ENCODE measurements around the gene HRG. TPM values are rescaled to one million over a fixed set of nuclear protein-coding genes. Genes with fewer than 3 reads are reported as not detected.
"Not testable (repeated sequence)": the region's sequence is repeated elsewhere in the genome, so short reads cannot be mapped to it uniquely, and the experiment has no call there.

Gene HRG
- 0.12 TPM for total RNA-seq

DNA sequence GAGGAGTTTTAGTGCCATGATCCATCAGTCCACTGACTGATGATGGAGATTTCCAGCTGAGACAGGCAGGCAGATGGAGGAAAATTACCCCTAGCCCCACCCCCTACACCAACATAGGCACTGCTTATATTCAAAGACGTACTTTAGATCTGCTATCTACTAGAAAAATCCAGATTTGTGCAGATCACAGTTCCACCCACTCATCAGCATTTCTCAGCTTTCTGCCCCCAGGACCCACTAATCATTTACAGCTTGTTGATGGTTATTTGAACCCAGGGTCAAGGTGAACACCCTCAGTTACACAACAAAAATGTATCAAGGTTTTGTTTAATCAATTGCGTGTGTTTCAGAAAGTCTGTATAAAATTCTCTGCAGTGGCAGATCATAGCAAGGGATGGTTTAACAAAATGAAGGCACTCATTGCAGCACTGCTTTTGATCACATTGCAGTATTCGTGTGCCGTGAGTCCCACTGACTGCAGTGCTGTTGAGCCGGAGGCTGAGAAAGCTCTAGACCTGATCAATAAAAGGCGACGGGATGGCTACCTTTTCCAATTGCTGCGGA lies at the start of gene HRG:
TSS of gene HRG (plus strand) at position 390 of the 564 bp plus-strand sequence. CDS start at position 408, 18 bp downstream.
- ATAC-seq = no peak

GRCh38 chr3:186616299-186616617 lies 49.6 kb upstream of the HRG start:
- ATAC-seq = no peak

GRCh38 chr3:186617036-186617946 lies 48.5 kb upstream of the HRG start:
- peak; percentile 99 for ATAC-seq

DNA sequence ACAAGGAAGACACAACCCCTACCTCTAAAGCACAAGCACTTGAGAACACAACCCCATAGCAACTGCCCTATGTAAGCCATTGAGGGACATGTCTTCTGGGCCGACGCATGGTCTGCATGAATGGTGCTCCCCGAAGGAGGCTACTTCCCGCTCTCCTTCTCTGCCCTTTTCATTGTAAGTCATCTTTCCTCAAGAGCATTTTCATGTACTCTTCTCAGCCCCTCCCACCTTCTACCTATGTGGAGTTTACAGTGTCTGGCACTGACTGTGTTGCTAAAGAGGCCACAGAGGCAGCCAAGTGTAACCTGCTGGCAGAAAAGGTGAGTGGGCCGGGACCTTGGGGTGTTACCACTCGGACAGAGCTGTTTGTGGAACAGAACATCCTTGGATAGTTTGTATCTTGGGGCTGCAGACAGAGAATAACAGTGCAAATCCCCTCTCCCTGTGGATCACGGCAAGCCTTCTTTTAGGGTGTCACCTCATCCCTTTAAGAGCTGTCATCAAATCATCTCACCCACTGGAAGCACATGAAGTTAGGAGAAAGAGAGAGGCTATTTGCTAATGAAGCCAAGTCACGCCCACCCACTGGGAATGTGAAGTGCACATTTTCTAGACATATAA lies 47.4 kb upstream of the HRG start:
- no peak for ATAC-seq

DNA sequence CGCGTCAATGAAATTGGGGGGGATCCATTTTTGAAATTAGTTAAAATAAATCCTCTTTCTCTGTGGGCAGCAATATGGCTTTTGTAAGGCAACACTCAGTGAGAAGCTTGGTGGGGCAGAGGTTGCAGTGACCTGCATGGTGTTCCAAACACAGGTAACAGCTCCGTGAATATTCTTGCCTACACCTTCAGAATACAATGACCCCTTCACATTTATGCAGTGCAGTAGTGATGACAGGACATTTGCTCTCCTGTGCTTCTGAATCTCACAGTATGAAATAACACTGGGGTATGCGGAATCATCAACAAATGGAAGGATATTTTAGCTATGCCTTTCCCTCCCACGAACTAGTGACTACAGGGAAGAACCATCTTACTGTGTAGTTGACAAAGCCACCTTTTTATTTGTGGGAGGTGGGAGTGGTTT lies 46.0 kb upstream of the HRG start:
- no peak for ATAC-seq

DNA sequence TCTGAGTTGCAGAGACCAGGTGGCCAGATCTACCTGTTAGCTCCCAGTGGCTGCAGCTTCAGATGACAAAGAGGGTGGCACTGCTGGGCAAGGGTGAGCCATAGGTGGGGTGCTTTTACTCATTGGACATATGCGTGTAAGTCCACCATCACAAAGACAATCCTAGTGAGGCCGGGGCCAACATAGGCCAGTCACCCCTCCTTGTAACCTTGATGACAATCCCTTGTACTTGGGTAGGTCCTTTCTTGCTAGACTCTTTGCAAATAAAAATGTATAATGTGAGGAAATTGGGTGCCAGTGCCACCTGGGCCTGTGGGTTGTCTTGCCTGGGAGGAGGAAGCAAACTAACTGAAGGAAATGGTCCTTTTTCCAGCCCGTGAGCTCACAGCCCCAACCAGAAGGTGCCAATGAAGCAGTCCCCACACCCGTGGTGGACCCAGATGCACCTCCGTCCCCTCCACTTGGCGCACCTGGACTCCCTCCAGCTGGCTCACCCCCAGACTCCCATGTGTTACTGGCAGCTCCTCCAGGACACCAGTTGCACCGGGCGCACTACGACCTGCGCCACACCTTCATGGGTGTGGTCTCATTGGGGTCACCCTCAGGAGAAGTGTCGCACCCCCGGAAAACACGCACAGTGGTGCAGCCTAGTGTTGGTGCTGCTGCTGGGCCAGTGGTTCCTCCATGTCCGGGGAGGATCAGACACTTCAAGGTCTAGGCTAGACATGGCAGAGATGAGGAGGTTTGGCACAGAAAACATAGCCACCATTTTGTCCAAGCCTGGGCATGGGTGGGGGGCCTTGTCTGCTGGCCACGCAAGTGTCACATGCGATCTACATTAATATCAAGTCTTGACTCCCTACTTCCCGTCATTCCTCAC lies 45.4 kb upstream of the HRG start:
- ATAC-seq = no peak

DNA sequence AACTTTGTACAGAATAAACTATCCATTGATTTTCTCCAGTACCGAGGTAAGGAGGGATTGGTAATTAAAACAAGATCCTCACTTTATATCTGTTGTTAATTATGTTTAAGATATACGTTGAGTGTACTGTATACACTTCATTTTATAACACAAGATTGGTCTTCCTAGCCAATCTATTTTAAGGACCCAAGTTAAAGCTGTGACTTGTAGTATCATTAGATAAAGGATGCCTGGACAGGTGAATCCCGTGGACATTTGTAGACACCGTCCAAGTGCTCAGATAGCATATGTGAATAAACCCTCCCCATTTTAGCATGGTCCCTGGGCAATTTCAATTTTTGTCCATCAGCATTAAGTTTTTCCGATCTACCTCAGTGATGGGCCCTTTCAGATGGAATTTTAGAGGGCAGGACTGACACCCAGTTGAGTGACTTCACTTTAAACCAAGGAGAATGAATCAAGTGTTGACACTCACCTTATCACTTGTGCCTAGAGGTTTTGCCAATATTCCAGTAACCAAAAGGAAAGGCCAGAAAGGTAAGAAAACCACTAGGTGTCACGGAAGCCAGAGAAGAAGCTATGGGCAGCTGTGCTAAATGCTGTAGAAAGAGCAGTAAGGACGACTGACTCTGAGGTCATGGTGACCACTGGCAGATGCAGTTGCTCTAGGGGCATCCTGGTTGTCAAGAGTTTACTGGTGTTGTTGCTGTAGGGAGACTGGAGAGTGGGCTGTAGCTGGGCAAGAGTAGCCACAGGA lies 43.7 kb upstream of the HRG start:
- no peak for ATAC-seq

- no peak for ATAC-seq
Observed at GRCh38 chr3:186622651-186623310, 43.0 kb upstream of the HRG start.

DNA sequence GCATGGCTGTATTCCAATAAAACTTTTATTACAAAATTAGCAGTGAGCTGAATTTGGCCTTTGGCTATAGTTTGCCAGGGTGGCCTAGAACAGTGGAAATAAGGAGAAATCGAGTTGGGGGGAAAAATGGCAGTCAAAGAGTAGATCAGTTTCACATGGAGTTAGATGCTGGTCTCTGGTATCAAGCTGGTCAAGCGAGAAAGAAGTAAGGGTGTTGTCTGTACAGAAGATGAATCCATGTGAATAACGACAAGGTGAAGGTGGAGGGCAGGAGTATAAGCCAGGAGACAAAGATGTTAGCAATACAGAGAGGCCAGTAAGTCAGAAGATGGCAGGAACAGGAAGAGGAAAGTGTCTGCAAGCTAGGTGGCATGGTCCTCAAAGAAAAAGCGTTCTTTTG lies 41.2 kb upstream of the HRG start:
- ATAC-seq = no peak

DNA sequence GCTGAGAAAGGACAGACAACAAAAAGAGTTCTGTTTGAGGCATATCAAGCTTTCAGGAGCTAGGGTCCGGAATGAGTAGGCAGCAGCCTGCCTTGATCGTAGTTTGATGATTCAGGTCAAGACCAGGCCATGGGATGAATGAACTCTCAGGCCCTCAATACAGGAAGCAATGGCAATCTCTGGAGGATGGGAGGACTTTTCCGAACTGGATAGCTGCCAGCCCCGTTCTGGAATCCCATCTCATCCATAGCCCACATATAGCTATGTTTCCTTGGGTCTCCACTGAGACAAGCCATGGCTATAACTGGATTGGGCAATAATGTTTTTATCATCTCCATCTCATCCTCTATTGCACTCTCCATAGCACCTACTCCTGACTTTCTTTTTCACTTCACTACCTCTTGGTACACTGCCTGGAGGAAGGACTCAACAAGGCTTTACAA lies 40.2 kb upstream of the HRG start:
- no peak for ATAC-seq

DNA sequence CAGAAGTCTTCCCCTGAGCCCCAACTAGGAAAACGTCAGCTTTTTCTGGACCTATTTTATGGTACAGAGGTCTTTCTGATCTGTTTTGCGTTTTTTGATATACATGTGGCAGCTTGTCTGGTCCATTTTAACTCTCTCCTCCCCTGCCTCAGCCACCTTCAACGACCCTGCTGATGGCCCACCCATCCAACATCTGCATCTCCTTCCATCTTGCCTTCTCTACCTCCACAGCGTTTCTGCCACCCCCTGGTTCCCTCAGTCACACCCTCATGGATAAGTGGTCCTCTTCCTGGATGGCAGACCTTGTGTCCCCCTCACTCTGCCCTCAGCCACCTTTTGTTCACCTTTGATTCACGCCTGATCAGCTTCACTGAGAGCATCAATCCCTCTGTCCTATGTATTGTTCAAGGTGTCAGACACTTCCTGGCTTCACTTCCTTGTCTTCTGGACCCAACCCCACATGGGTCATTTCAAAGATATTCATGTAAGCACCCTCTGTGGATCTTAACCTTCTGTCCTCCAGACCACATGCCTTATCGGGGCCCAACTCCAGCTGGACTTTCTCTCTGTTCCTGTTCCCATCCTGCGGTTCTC lies 39.5 kb upstream of the HRG start:
- ATAC-seq = peak; percentile 75

DNA sequence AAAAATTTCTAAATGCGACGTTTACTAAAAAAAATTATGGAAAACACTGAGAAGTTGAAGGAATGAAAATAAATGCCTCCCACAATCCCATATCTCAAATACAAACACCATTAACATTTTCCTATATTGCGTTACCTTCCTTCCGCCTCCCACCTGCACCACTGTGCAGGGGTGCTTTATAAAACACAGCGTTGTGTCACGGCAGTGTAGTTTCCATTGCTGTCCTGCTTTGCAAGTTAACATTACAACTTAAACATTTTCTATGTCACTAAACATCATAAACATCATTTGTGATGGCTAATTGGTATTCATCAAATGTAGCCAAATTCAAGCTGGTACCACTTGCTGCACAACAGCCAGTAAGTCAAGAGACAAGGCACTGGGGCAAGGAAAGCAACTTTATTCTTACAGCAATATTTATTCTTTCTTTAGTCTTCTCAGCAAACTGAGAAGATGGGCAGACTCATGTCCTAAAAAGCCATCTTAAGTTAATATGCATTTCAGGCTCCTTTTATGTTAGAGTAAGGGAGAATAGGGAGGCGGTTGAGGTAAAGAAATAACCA lies 37.9 kb upstream of the HRG start:
- no peak for ATAC-seq

DNA sequence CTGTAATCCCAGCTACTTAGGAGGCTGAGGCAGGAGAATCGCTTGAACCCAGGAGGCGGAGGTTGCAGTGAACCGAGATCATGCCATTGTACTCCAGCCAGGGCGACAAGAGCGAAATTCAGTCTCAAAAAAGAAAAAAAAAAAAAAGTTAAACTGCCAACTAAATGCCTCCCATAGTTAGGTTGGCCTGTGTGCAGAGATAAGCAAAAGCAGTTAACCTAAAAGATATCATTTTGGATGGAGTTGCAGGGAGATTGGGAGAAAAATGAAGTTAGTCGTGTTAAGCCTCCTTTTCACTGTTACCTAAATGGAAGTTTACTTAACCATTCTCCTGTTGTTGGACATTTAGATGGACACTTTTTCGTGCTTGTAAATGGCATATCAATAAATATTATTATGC lies 37.1 kb upstream of the HRG start:
- ATAC-seq = no peak

DNA sequence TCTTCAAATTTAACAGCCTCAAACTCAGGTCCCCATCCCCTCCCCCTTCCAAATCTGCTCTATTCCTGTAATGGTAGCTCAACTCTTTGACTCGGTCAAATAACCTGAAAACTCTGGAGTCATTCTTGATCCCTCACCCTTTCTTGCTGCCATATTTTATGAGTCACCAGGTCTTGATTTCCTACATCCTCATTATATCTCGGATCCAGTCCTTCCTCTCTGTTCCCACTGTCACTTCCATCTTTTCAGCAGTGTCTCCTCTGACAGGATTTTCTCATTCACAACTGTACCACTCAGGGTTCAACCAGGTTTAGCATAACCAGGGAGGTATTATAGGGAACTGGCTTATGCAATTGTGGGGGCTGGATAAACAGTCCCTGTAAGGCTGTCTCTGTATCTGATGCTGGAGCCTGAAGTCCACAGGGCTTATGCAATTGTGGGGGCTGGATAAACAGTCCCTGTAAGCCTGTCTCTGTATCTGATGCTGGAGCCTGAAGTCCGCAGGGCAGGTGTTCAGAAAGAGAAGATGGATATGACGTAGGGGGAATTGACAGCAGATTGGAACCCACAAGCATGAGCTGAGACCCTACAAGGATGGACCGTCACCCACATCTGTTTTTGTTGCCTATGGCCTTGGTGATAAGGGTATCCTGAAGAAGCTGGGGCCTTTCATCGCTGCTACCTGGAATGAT lies 34.7 kb upstream of the HRG start:
- ATAC-seq = no peak

- ATAC-seq = peak; percentile 46
Observed at GRCh38 chr3:186633481-186633880, 32.3 kb upstream of the HRG start.

DNA sequence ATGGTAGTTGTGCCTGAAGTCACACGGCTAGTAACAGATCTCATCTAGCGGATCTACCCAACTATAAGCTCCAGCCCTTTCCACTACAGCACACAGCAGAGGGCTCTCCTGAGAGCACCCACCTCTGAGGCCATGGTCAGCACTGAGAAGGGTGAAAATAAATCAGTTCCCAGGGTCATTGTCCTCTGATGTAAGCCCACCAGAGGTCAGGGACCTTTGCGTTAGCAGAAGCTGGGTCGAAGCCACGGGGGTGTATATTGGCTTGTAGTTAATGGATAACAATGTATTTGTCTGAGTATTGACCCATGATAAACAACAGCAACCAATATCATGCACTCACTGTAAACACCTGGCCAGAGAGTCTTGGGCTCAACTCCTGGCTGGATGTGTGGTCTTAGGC lies 31.6 kb upstream of the HRG start:
- not testable (repeated sequence) for ATAC-seq

DNA sequence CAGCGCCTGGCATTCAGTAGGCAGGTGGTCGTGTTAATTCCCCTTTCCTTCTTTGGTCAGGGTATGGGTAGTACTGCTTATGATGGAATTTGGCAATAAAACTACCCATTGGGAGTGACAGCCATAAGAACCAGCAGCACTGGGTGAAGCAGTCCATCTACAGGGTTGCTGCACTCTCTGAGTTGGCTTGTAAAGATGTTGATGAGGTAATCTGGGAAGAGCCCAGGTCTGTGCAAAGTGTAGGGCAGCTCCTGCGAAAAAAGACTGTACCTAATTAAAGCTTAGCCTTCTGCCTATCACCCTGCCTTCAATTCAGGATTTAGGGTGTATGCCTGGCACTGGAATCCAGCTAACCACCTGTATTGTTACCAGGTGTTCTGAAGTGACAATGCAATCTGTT lies 30.3 kb upstream of the HRG start:
- no peak for ATAC-seq

- no peak for ATAC-seq
Observed at GRCh38 chr3:186636536-186636935, 29.3 kb upstream of the HRG start.

DNA sequence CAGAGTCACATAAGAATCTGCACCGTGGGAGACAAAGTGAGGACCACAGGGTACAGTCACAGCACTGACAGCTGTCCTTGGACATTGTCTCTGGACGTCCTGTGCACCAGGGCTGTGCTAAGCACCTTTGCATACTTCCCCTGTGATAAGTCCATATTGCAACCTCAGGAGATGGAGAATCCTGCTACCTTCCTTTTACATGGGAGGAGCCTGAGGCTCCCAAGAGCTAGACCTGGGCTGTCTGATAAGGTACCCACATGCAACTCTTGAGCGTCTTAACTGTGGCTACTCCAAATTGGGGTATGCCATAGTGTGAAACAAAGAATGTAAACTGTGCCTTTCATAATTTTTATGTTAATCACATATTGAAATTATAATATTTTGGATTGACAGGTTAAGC lies 28.1 kb upstream of the HRG start:
- no peak for ATAC-seq

DNA sequence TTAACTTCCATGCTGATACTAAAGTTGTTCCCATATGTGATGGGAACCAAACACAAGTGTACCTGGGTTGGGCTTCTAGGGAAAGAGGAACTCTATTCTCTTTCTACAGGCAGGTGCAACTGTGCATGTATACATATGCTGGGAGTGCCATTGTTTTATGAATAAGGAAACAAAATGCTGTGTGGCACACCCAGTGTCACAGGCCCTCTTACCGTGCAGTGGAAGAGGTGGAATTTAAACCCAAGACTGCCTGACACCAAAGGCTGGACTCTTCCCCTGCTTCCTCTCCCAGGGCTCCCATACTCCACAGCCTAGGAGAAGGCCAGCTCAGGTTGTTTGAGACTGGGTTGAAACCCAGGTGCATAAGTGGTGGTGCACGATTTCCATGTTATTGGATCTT lies 27.6 kb upstream of the HRG start:
- ATAC-seq = peak; percentile 38

All from esophagus mucosa (tissue), 1 donor.